ENCODE data around the gene SORCS1. TPM values are rescaled to one million over a fixed set of nuclear protein-coding genes. Genes with fewer than 3 reads are reported as not detected.

SORCS1 gene
- total RNA-seq, 4 donors from 2014 or later, result 0.16 to 0.68 (median 0.61) TPM

- no peak for TF ChIP-seq CTCF (IDR thresholded peaks at IDR 0.05; ENCODE audit: low read depth)
Observed at GRCh38 chr10:106612381-106612780, 552.1 kb downstream of the SORCS1 start.

- TF ChIP-seq CTCF (IDR thresholded peaks at IDR 0.05; ENCODE audit: low read depth), result no peak
Observed at GRCh38 chr10:106609470-106610266, 554.8 kb downstream of the SORCS1 start.

- no peak for TF ChIP-seq CTCF (IDR thresholded peaks at IDR 0.05; ENCODE audit: low read depth)
Observed at GRCh38 chr10:106608066-106608465, 556.4 kb downstream of the SORCS1 start.

- TF ChIP-seq CTCF (IDR thresholded peaks at IDR 0.05; ENCODE audit: low read depth), result no peak
Observed at GRCh38 chr10:106595281-106595680, 569.2 kb downstream of the SORCS1 start.

- no peak for TF ChIP-seq CTCF (IDR thresholded peaks at IDR 0.05; ENCODE audit: low read depth)
Observed at GRCh38 chr10:106593876-106594275, 570.6 kb downstream of the SORCS1 start.

GRCh38 chr10:106592396-106592795 is 572.1 kb downstream of the SORCS1 start:
- TF ChIP-seq CTCF (IDR thresholded peaks at IDR 0.05; ENCODE audit: low read depth), result no peak

- TF ChIP-seq CTCF (IDR thresholded peaks at IDR 0.05; ENCODE audit: low read depth), result no peak
Observed at GRCh38 chr10:106582291-106582690, 582.2 kb downstream of the SORCS1 start.
